ENCODE results near the gene PTPN3. TPM values are rescaled to one million over a fixed set of nuclear protein-coding genes. Genes with fewer than 3 reads are reported as not detected.

PTPN3 gene
- total RNA-seq, 2 experiments from 2014 or later, result not detected

DNA sequence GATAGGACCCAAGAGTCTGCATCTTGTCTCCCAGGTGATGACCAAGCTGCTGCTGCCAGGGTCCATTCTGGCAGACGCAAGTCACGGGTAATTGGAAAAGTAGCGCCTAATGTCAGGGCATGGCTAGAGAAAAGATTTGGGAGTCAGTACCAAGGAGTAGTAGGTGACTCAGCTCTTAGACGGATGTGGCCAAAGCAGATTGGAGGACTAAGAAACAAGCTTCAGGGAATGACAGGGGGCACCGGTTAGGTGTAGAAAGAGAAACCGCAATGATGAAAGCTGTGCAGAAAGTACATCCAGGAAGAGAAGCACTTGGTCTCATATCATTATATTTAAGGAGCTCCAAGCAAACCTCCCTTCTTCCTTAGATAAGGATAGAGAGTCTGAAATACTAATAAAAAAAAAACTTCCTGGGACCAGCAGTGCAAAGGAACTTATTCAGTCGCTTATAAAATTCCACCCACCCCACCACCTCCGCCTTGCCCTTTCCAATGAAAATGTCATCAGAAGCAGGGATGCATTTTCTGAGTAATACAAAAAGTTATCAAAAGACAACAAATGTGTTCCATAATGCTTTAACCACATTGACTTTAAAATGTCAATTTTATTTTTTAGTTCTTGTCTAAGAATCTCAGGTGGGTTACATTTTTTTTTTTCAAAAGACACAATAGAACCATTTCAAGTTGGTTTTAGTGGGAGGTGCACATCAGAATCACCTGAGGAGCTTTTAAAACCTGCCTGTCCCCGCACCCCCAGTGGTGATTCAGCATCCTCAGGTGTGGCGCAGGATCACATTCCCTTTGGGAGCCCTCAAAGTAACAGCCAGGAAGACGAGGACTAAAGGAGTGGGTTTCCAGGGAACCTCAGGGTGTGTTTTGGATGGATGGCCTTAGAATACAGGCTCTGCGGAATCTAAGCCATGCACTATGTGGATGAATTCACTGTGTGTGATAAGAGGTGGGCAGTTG is 31.2 kb downstream of the PTPN3 start:
- DNase-seq (ENCODE audit: low spot score), result no peak
- no peak overlapping the region for H3K27ac ChIP-seq (ENCODE audit: low read depth, low read length, poor library complexity, severe bottlenecking)
- no peaks in the 10 kb centered on the region for H3K9me3 ChIP-seq (ENCODE audit: low read length)
- no peak overlapping the region for H2AFZ ChIP-seq (ENCODE audit: low read length)
- H3K36me3 ChIP-seq (ENCODE audit: insufficient read depth, low read length), result no peaks in the 10 kb centered on the region
- H3K9me2 ChIP-seq (ENCODE audit: insufficient read depth, low read length), result no peaks in the 10 kb centered on the region
- TF ChIP-seq EZH2phosphoT487 (IDR thresholded peaks at IDR 0.05; ENCODE audit: borderline replicate concordance, low read depth, low read length), result no peak
- TF ChIP-seq, protein P1, sequence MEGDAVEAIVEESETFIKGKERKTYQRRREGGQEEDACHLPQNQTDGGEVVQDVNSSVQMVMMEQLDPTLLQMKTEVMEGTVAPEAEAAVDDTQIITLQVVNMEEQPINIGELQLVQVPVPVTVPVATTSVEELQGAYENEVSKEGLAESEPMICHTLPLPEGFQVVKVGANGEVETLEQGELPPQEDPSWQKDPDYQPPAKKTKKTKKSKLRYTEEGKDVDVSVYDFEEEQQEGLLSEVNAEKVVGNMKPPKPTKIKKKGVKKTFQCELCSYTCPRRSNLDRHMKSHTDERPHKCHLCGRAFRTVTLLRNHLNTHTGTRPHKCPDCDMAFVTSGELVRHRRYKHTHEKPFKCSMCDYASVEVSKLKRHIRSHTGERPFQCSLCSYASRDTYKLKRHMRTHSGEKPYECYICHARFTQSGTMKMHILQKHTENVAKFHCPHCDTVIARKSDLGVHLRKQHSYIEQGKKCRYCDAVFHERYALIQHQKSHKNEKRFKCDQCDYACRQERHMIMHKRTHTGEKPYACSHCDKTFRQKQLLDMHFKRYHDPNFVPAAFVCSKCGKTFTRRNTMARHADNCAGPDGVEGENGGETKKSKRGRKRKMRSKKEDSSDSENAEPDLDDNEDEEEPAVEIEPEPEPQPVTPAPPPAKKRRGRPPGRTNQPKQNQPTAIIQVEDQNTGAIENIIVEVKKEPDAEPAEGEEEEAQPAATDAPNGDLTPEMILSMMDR (conservative IDR thresholded peaks at IDR 0.05; ENCODE audit: low read length), result no peak
- H3K4me1 ChIP-seq (ENCODE audit: insufficient read depth, low read length, poor library complexity, severe bottlenecking), result no peaks in the 10 kb centered on the region
- no peaks in the 10 kb centered on the region for H4K20me1 ChIP-seq (ENCODE audit: insufficient read depth, low read length)
- intact Hi-C loops (cut with micrococcal nuclease; ENCODE audit: unreplicated experiment), result loop anchor here (5.0 kb wide), 1 partner anchor 225 kb away; no protein-coding TSS in a partner anchor
- H3K4me2 ChIP-seq (ENCODE audit: low read length), result no peak overlapping the region
- no TSS peak for BruUV-seq (replicated peaks)
- ChIA-PET CTCF (ENCODE audit: unreplicated experiment) (interaction anchor here (0.5 kb wide), 2 partner anchors 62 to 118 kb away, joined by 3 read pairs; no protein-coding TSS in a partner anchor), POLR2A (interaction anchor here (0.8 kb wide), 1 partner anchor 34 kb away, joined by 3 read pairs; no protein-coding TSS in a partner anchor)
- no peak overlapping the region for H3K4me3 ChIP-seq (ENCODE audit: low read depth, low read length, poor library complexity, severe bottlenecking)
- no peaks in the 10 kb centered on the region for H3K79me2 ChIP-seq (ENCODE audit: insufficient read depth, low read depth, low read length)

DNA sequence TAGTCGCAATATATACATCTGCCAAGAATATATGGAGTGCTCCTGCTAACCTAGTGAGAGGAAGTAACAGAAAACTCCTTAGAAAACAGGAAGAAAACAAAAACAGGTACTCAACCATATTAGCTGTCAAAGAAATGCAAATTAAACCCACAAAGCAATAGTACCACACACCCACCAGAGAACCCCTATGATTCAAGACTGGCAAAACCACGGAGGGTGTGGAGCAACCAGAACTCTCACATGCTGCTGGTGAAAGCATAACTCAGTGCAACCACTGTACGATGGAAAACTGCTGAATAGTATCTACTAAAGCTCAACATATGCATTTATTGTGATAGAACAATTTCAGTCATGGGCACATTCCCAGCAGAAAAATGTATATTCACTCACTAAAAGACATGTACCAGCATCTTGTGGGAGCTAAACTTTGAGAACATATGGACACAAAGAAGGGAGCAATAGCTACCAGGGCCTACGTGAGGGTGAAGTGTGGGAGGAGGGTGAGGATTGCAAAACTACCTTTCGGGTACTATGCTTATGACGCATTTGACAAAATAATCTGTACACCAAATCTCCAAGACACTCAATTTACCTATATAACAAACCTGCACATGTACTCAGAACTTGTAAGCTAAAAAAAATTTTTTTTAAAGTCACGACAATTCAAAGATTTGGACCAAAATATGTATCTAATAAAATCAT is 34.0 kb downstream of the PTPN3 start:
- POLR2A ChIA-PET, result interaction anchor here (1.1 kb wide), 2 partner anchors 11 to 13 kb away, joined by 3 read pairs; no protein-coding TSS in a partner anchor
- BruUV-seq (replicated peaks), result no TSS peak
- TF ChIP-seq EZH2phosphoT487 (IDR thresholded peaks at IDR 0.05; ENCODE audit: borderline replicate concordance, low read depth, low read length), result no peak
- TF ChIP-seq, protein P1 (conservative IDR thresholded peaks at IDR 0.05; ENCODE audit: low read length), result no peak

More for the DNA sequence above, 34.0 kb downstream of the PTPN3 start:
- Histone ChIP-seq H3K9me3 (ENCODE audit: low read length) (no peaks in the 10 kb centered on the region), H3K4me1 (ENCODE audit: insufficient read depth, low read length, poor library complexity, severe bottlenecking) (no peaks in the 10 kb centered on the region), H3K79me2 (ENCODE audit: insufficient read depth, low read depth, low read length) (no peaks in the 10 kb centered on the region), H3K4me3 (ENCODE audit: low read depth, low read length, poor library complexity, severe bottlenecking) (no peak overlapping the region), H3K9me2 (ENCODE audit: insufficient read depth, low read length) (no peaks in the 10 kb centered on the region), H3K27ac (ENCODE audit: low read depth, low read length, poor library complexity, severe bottlenecking) (no peak overlapping the region), H2AFZ (ENCODE audit: low read length) (no peak overlapping the region), H4K20me1 (ENCODE audit: insufficient read depth, low read length) (no peaks in the 10 kb centered on the region), H3K4me2 (ENCODE audit: low read length) (no peak overlapping the region), H3K36me3 (ENCODE audit: insufficient read depth, low read length) (no peaks in the 10 kb centered on the region)
- CTCF ChIA-PET (ENCODE audit: unreplicated experiment), result no interaction called here
- intact Hi-C loops (cut with micrococcal nuclease; ENCODE audit: unreplicated experiment), result no loop called here
- DNase-seq (ENCODE audit: low spot score), result no peak
